Duodenal mucosa (tissue), 2 donors: ENCODE data around the gene KLHDC9.

Source experiments
- H3K27ac ChIP-seq: one replicate; pipeline ENCODE4 v1.7.0; 2013; ENCODE audit warnings: low read depth, low read length
- H3K27me3 ChIP-seq, 2 donors: one replicate each; pipeline ENCODE4 v1.7.0; 2013; ENCODE audit warnings: low read length in 2 of 2, control low read depth in 1 of 2; ENCODE audit not compliant: insufficient read depth in 2 of 2, control insufficient read depth in 1 of 2
- H3K36me3 ChIP-seq, 2 donors: one replicate each; pipeline ENCODE4 v1.7.0; 2013; ENCODE audit warnings: low read length in 2 of 2, control low read depth in 1 of 2; ENCODE audit not compliant: insufficient read depth in 2 of 2, control insufficient read depth in 1 of 2
- H3K4me1 ChIP-seq, 2 donors: one replicate each; pipeline ENCODE4 v1.7.0; 2013; ENCODE audit warnings: low read length in 2 of 2, control low read depth in 1 of 2; ENCODE audit not compliant: insufficient read depth in 2 of 2, control insufficient read depth in 1 of 2
- H3K4me3 ChIP-seq, 2 donors: one replicate each; pipeline ENCODE4 v1.7.0; 2013; ENCODE audit warnings: low read length in 2 of 2, low read depth in 1 of 2
- H3K9ac ChIP-seq, 2 donors: one replicate each; pipeline ENCODE4 v1.7.0; 2013; ENCODE audit warnings: low read length in 2 of 2, low read depth in 1 of 2
- H3K9me3 ChIP-seq, 2 donors: one replicate each; pipeline ENCODE4 v1.7.0; 2013; ENCODE audit warnings: low read length in 2 of 2, control low read depth in 1 of 2; ENCODE audit not compliant: control insufficient read depth in 1 of 2

The KLHDC9 gene

GRCh38 chr1:161084597-161084988 is 13.6 kb upstream of the KLHDC9 start:
- no peaks in the 10 kb centered on the region for H3K27me3 ChIP-seq
- no peak overlapping the region for H3K27ac ChIP-seq
- no peaks in the 10 kb centered on the region for H3K36me3 ChIP-seq
- H3K9me3 ChIP-seq = no peaks in the 10 kb centered on the region
- no peak overlapping the region for H3K9ac ChIP-seq
- peaks cover 34 to 50% of the 10 kb centered on the region in 2 donors for H3K4me1 ChIP-seq
- no peak overlapping the region for H3K4me3 ChIP-seq

GRCh38 chr1:161085165-161085564 is 13.0 kb upstream of the KLHDC9 start:
- no peaks in the 10 kb centered on the region for H3K9me3 ChIP-seq
- H3K9ac ChIP-seq = no peak overlapping the region
- no peaks in the 10 kb centered on the region for H3K27me3 ChIP-seq
- H3K36me3 ChIP-seq = no peaks in the 10 kb centered on the region
- peaks cover 36 to 53% of the 10 kb centered on the region in 2 donors for H3K4me1 ChIP-seq
- no peak overlapping the region for H3K4me3 ChIP-seq
- H3K27ac ChIP-seq = no peak overlapping the region

GRCh38 chr1:161086457-161086856 is 11.7 kb upstream of the KLHDC9 start:
- Histone ChIP-seq H3K4me1 (peaks cover 36 to 44% of the 10 kb centered on the region in 2 donors), H3K9ac (no peak overlapping the region), H3K4me3 (no peak overlapping the region), H3K9me3 (no peaks in the 10 kb centered on the region), H3K27me3 (no peaks in the 10 kb centered on the region), H3K27ac (no peak overlapping the region), H3K36me3 (no peaks in the 10 kb centered on the region)

DNA sequence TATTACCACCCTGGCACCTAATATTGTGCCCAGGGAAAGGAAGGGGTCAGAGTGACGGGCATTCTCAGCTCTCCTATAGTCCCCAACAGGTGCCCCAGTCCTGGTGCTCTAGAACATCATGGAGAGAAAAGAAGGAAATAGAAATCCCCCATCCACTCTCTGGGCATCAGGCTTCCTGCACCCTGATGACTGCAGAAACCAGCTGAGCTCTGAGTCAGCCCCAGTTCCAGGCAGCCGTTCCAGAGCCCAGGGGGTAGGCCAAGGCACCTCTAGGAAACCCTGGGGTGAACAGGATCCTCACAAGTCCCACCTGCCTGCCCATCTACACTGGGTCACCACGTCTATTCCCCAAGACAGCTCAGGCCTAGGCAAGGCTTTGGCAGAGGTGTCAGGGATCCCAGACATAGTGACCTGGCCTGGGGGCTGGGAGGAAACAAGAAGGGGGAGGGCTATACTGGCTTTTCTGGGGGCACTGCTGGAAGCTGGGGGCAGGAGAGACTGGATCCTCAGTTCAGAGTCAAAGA is 9.5 kb upstream of the KLHDC9 start:
- H3K4me3 ChIP-seq = peak overlapping the region; percentile 55 to 62
- H3K36me3 ChIP-seq = no peaks in the 10 kb centered on the region
- no peaks in the 10 kb centered on the region for H3K9me3 ChIP-seq
- peak overlapping the region; percentile 32 to 58 for H3K9ac ChIP-seq
- no peaks in the 10 kb centered on the region for H3K27me3 ChIP-seq
- H3K4me1 ChIP-seq = peaks cover 32 to 36% of the 10 kb centered on the region in 2 donors
- no peak overlapping the region for H3K27ac ChIP-seq

DNA sequence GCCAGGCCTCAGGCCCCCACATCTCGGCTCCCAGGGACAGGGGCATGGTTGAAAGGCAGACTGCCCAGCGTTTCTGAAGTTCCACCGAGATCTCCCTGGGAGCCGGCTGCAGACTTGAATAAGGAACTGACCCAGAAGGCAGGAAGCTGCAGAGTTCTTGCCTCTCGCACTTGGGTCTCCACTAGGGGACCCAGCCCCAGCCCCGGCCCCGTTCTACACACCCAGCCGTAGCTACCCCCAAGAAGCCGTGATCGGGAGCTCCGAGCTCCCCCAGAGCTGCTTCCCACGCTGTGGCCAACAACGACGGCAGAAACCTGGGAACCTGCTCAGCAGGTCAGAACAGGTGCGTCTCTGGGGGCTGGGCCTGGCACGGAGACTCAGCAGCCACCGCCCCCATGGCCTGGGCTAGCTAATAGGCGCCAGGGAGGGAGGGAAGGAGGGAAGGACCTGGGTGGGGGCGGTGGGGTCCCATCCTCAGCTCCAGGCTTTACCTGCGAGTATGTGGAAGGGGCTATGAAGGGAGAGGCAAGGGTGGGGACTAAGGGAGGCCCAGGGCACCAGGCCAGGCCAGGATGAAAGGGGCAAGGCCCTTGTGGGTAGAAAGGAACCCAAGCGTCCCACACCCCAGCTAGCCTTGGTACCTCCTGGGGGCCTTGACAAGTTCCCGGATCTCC is 8.8 kb upstream of the KLHDC9 start, which contains the start of gene NECTIN4:
Gene NECTIN4, minus strand, starts transcription at position 308 of the 674 bp plus-strand sequence. Its CDS starts 262 bp downstream, at position 46.
- peak within 1 kb of the TSS; percentile 32 to 58 for H3K9ac ChIP-seq
- H3K27ac ChIP-seq = no peak within 1 kb of the TSS
- H3K4me3 ChIP-seq = peak within 1 kb of the TSS; percentile 55 to 62
- peaks cover 27 to 28% of the 10 kb centered on the region in 2 donors for H3K4me1 ChIP-seq
- H3K27me3 ChIP-seq = no peaks in the 10 kb centered on the region
- no peaks in the 10 kb centered on the region for H3K9me3 ChIP-seq
- no peaks in the 10 kb centered on the region for H3K36me3 ChIP-seq

- peaks cover 26 to 27% of the 10 kb centered on the region in 2 donors for H3K4me1 ChIP-seq
- H3K9ac ChIP-seq = no peak overlapping the region
- no peaks in the 10 kb centered on the region for H3K36me3 ChIP-seq
- no peak overlapping the region for H3K27ac ChIP-seq
- H3K9me3 ChIP-seq = no peaks in the 10 kb centered on the region
- H3K4me3 ChIP-seq = no peak overlapping the region
- no peaks in the 10 kb centered on the region for H3K27me3 ChIP-seq
These were observed 8.2 kb upstream of the KLHDC9 start for GRCh38 chr1:161089938-161090337.

DNA sequence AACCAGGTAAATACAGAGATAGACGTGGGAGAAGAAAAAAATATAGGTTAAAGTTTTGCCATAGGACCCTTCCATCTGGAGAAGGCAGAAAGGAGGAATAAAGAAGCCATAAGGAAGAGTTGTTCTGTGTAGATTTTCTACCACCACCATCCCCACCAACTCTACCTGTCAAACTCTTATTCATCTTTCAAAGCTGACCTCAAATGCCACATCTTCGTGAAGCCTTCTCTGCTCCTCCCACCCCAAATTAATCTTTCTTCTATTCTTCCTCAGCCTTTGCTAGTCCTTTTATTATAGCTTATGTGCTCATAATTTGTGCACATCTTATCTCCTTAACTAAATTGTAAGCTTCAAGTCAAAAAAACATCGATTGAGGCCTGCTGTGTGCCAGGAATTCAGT is 7.5 kb upstream of the KLHDC9 start:
- Histone ChIP-seq H3K4me1 (peaks cover 21 to 26% of the 10 kb centered on the region in 2 donors), H3K27ac (no peak overlapping the region), H3K9ac (no peak overlapping the region), H3K9me3 (no peaks in the 10 kb centered on the region), H3K4me3 (no peak overlapping the region), H3K27me3 (no peaks in the 10 kb centered on the region), H3K36me3 (no peaks in the 10 kb centered on the region)

- Histone ChIP-seq H3K4me1 (peaks cover 17 to 21% of the 10 kb centered on the region in 2 donors), H3K27me3 (no peaks in the 10 kb centered on the region), H3K27ac (no peak overlapping the region), H3K36me3 (no peaks in the 10 kb centered on the region), H3K9me3 (no peaks in the 10 kb centered on the region), H3K9ac (no peak overlapping the region), H3K4me3 (no peak overlapping the region)
These were observed 7.1 kb upstream of the KLHDC9 start for GRCh38 chr1:161091093-161091492.

GRCh38 chr1:161091796-161092507 is 6.2 kb upstream of the KLHDC9 start:
- H3K9ac ChIP-seq = no peak overlapping the region
- no peak overlapping the region for H3K4me3 ChIP-seq
- H3K27ac ChIP-seq = no peak overlapping the region
- no peaks in the 10 kb centered on the region for H3K27me3 ChIP-seq
- peaks cover 12 to 15% of the 10 kb centered on the region in 2 donors for H3K4me1 ChIP-seq
- no peaks in the 10 kb centered on the region for H3K9me3 ChIP-seq
- H3K36me3 ChIP-seq = no peaks in the 10 kb centered on the region

- H3K9ac ChIP-seq = no peak overlapping the region
- H3K36me3 ChIP-seq = no peaks in the 10 kb centered on the region
- no peaks in the 10 kb centered on the region for H3K9me3 ChIP-seq
- peaks cover 11 to 22% of the 10 kb centered on the region in 2 donors for H3K4me1 ChIP-seq
- no peak overlapping the region for H3K4me3 ChIP-seq
- H3K27me3 ChIP-seq = no peaks in the 10 kb centered on the region
- H3K27ac ChIP-seq = no peak overlapping the region
These were observed 5.5 kb upstream of the KLHDC9 start for GRCh38 chr1:161092621-161093028.
